Endothelial cell of umbilical vein (primary cell): ENCODE results near the gene XXYLT1. TPM values are rescaled to one million over a fixed set of nuclear protein-coding genes. Genes with fewer than 3 reads are reported as not detected.

Experiments
- BruUV-seq: library from RNA; stranded (reverse); fragments of 400-500 nt; replicated peaks from 2 replicates; lab custom pipeline; 2021; lab: Mats Ljungman, UMichigan
- CTCF ChIA-PET: fragments of 300-600, 350-600 bp; sonication (Branson Sonifier 250); formaldehyde crosslinking; loops from one replicate; lab custom pipeline; 2021; ENCODE audit warnings: antibody characterized with exemption, inconsistent platforms; lab: Charles Lee
- POLR2A ChIA-PET: fragments of 300-600, 350-600 bp; sonication (Branson Sonifier 250); formaldehyde crosslinking; loops from one replicate; lab custom pipeline; 2021; ENCODE audit warnings: antibody characterized with exemption, inconsistent platforms; lab: Charles Lee
- DNase-seq: peaks from one replicate; pipeline ENCODE4 v3.0.0-alpha.2; 2011; ENCODE audit warnings: low read depth, low spot score
- FAIRE-seq: peaks from 2 replicates; lab custom pipeline; 2011; peaks lifted over from hg19 to GRCh38; lab: Jason Lieb, UNC
- H2AFZ ChIP-seq: 2 replicates; pipeline ENCODE4 v1.6.0; 2012; ENCODE audit warnings: low read depth, low read length, control low read depth, inconsistent platforms
- H3K27ac ChIP-seq: 2 replicates; pipeline ENCODE4 v1.5.1; 2011; ENCODE audit warnings: low read depth, mild to moderate bottlenecking, control low read depth, low read length, moderate library complexity; ENCODE audit not compliant: insufficient read depth
- H3K27me3 ChIP-seq, 2 experiments: 2 replicates each; pipeline versions ENCODE4 v1.6.0 to v1.6.1; 2011; ENCODE audit warnings: low read length in 2 of 2, mixed read lengths in 1 of 2; ENCODE audit not compliant: control insufficient read depth in 2 of 2, insufficient read depth in 2 of 2
- H3K36me3 ChIP-seq, 2 experiments: 2 replicates in 1 of 2; 3 replicates in 1 of 2; pipeline ENCODE4 v1.5.1; 2011; ENCODE audit warnings: low read length in 2 of 2, mild to moderate bottlenecking in 1 of 2, moderate library complexity in 1 of 2; ENCODE audit not compliant: control insufficient read depth in 2 of 2, insufficient read depth in 2 of 2; ENCODE audit errors: extremely low read depth in 1 of 2
- H3K4me1 ChIP-seq: 3 replicates; pipeline ENCODE4 v1.5.1; 2011; ENCODE audit warnings: mild to moderate bottlenecking, low read length; ENCODE audit not compliant: control insufficient read depth, insufficient read depth; ENCODE audit errors: extremely low read depth
- H3K4me2 ChIP-seq: 2 replicates; pipeline ENCODE4 v1.6.1; 2011; ENCODE audit warnings: low read length, control low read depth, mixed read lengths; ENCODE audit not compliant: insufficient read depth
- H3K4me3 ChIP-seq, 3 experiments: fragments of 200-600 bp in 1 of 3; sonication (generic), shearing (Covaris generic) in 1 of 3; replicated peaks in 1 of 3; 2 replicates each; pipeline ENCODE4 v1.5.1; 2011 to 2016; ENCODE audit warnings: control low read depth in 3 of 3, low read length in 3 of 3, mild to moderate bottlenecking in 2 of 3, inconsistent platforms in 1 of 3, low read depth in 1 of 3, moderate library complexity in 1 of 3; ENCODE audit not compliant: insufficient read depth in 1 of 3
- H3K79me2 ChIP-seq: 2 replicates; pipeline ENCODE4 v1.6.0; 2012; ENCODE audit warnings: low read length, inconsistent platforms; ENCODE audit not compliant: control insufficient read depth, insufficient read depth
- H3K9ac ChIP-seq: replicated peaks from 2 replicates; pipeline ENCODE3; 2011; ENCODE audit warnings: low read length, control low read depth; ENCODE audit not compliant: insufficient read depth; ENCODE audit errors: extremely low read depth
- H3K9me1 ChIP-seq: replicated peaks from 3 replicates; pipeline ENCODE4 v1.6.0; 2011; ENCODE audit warnings: mild to moderate bottlenecking, low read length; ENCODE audit not compliant: control insufficient read depth, insufficient read depth; ENCODE audit errors: extremely low read depth
- H3K9me3 ChIP-seq: replicated peaks from 2 replicates; pipeline ENCODE4 v1.5.1; 2012; ENCODE audit warnings: low read length, inconsistent platforms; ENCODE audit not compliant: control insufficient read depth, insufficient read depth
- H4K20me1 ChIP-seq: replicated peaks from 2 replicates; pipeline ENCODE3; 2011; ENCODE audit warnings: mild to moderate bottlenecking, low read length; ENCODE audit not compliant: control insufficient read depth, insufficient read depth; ENCODE audit errors: extremely low read depth
- EZH2 ChIP-seq: IDR thresholded peaks from 2 replicates; pipeline ENCODE4 v1.6.1; 2012; ENCODE audit warnings: borderline replicate concordance, low read depth, mild to moderate bottlenecking, moderate library complexity, low read length, inconsistent platforms; ENCODE audit not compliant: severe bottlenecking
- FOS ChIP-seq: IDR thresholded peaks from 2 replicates; pipeline ENCODE4 v1.6.1; 2011; ENCODE audit warnings: mild to moderate bottlenecking, low read length, moderate library complexity, borderline replicate concordance; ENCODE audit not compliant: insufficient read depth
- GATA2 ChIP-seq: IDR thresholded peaks from 2 replicates; pipeline ENCODE4 v1.7.0; 2011; ENCODE audit warnings: low read depth, mild to moderate bottlenecking, moderate library complexity, mixed read lengths, low read length; ENCODE audit not compliant: insufficient read length, insufficient read depth
- JUN ChIP-seq: IDR thresholded peaks from 2 replicates; pipeline ENCODE4 v1.6.1; 2011; ENCODE audit warnings: borderline replicate concordance, low read depth; ENCODE audit not compliant: insufficient read length, insufficient read depth
- MAX ChIP-seq: IDR thresholded peaks from 2 replicates; pipeline ENCODE4 v1.6.1; 2011; ENCODE audit not compliant: insufficient read depth, insufficient read length
- MYC ChIP-seq: IDR thresholded peaks from one replicate; pipeline ENCODE4 v1.6.1; 2011; ENCODE audit warnings: mild to moderate bottlenecking, low read depth, low read length
- POLR2A ChIP-seq: IDR thresholded peaks from 2 replicates; pipeline ENCODE4 v1.6.1; 2012; ENCODE audit warnings: low read depth, mild to moderate bottlenecking, control low read depth, low read length
- POLR2AphosphoS5 ChIP-seq: IDR thresholded peaks from 2 replicates; pipeline ENCODE4 v1.6.1; 2012; ENCODE audit warnings: low read depth, mild to moderate bottlenecking, control low read depth, low read length, moderate library complexity; ENCODE audit not compliant: insufficient read depth
- dilution Hi-C: fragments of 300-500 bp; cut with MboI; formaldehyde crosslinking; loops from one replicate; pipeline ENCODE4 v1.15.0; 2019; ENCODE audit warnings: low sequenced_read_pairs; ENCODE audit not compliant: extremely low pct_ligation_motif_present
- intact Hi-C: fragments of 100-400 bp; cut with micrococcal nuclease; formaldehyde crosslinking; loops from one replicate; pipeline ENCODE4 v1.10.0; 2022
- polyA plus RNA-seq, 4 experiments: library from polyadenylated mRNA; depleted of rRNA in 3 of 4; stranded (reverse) in 3 of 4; unstranded in 1 of 4; fragments of >200 nt; gene quantifications; 2 replicates each; pipeline versions ENCODE4 v1.2.1 to v1.2.3, GENCODE V29; 2011 to 2012; ENCODE audit warnings: missing spikeins in 1 of 4
- total RNA-seq: library from RNA; stranded (reverse); gene quantifications from 2 replicates; pipeline ENCODE4 v1.2.3, GENCODE V29; 2021
- TF ChIP-seq, protein P1 (sequence below), 2 donors: IDR thresholded peaks; 1 replicate in 1 of 2; 2 replicates in 1 of 2; pipeline ENCODE4 v1.5.1; 2011; ENCODE audit warnings: low read length in 2 of 2, mild to moderate bottlenecking in 2 of 2, moderate library complexity in 2 of 2, control low read depth in 1 of 2, inconsistent platforms in 1 of 2, low read depth in 1 of 2; ENCODE audit not compliant: insufficient read depth in 1 of 2; ENCODE audit errors: extremely low read depth in 1 of 2

XXYLT1 gene
- total and polyA plus RNA-seq, 2 donors (not counting 3 experiments of a cell fraction or from before 2014, with no cell fraction given): 54.4 to 78.1 TPM

DNA sequence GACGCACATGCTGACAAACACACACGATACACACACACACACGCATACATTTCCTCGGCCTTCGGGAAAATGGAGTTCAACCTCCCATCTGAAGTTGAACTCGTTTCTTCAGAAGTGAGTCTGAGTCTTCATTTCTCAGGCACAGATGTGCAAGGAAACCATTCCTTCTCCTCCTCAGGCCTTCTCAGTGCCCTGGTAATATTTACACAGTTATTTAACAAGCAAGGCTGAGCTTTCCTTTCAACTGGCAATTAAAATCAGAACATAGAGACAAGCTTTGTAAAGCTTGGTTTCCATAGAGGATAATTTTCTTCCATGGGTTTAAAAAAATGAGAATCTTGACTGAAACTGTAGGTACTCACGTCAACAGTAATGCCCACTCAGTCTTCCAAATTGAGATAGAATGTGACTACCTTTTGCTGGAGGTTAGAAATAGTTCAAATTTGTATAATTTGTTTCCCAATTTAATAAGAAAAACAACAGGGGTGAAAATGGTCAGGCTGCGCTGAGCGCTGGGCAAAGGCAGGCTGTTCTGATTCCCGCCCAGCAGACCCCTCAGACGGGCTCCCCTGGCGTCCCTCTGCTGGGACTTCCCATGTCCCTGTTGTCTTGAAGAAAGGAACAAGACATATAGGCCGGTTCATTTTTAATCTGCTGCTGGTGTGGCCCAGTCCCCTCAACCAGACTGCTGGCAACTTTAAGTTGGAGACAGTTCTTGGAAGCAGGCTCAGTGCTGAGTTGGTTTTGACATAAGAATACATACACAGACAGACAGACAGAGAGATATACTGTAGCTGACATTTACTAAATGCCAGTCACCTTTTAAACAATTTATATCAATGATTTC lies 174.3 kb downstream of the XXYLT1 start:
- no peak overlapping the region for H3K4me2 ChIP-seq
- TF ChIP-seq MAX (no peak), JUN (no peak), FOS (no peak), GATA2 (no peak), POLR2AphosphoS5 (no peak), POLR2A (no peak), EZH2 (no peak), MYC (no peak)
- TF ChIP-seq, protein P1, sequence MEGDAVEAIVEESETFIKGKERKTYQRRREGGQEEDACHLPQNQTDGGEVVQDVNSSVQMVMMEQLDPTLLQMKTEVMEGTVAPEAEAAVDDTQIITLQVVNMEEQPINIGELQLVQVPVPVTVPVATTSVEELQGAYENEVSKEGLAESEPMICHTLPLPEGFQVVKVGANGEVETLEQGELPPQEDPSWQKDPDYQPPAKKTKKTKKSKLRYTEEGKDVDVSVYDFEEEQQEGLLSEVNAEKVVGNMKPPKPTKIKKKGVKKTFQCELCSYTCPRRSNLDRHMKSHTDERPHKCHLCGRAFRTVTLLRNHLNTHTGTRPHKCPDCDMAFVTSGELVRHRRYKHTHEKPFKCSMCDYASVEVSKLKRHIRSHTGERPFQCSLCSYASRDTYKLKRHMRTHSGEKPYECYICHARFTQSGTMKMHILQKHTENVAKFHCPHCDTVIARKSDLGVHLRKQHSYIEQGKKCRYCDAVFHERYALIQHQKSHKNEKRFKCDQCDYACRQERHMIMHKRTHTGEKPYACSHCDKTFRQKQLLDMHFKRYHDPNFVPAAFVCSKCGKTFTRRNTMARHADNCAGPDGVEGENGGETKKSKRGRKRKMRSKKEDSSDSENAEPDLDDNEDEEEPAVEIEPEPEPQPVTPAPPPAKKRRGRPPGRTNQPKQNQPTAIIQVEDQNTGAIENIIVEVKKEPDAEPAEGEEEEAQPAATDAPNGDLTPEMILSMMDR (IDR thresholded peaks at IDR 0.05; ENCODE audit: extremely low read depth in 1 of 2, insufficient read depth in 1 of 2, low read depth in 1 of 2, low read length in 2 of 2): no peak
- no peak overlapping the region for H2AFZ ChIP-seq
- H3K4me3 ChIP-seq: no peak overlapping the region
- H3K9me1 ChIP-seq: no peaks in the 10 kb centered on the region
- POLR2A ChIA-PET: no interaction called here
- H3K9me3 ChIP-seq: no peaks in the 10 kb centered on the region
- no peaks in the 10 kb centered on the region for H4K20me1 ChIP-seq
- H3K9ac ChIP-seq: no peak overlapping the region
- DNase-seq (no peak), FAIRE-seq (no peak)
- H3K36me3 ChIP-seq: peaks cover 0 to 1% of the 10 kb centered on the region in 2 experiments
- CTCF ChIA-PET: no interaction called here
- H3K79me2 ChIP-seq: no peaks in the 10 kb centered on the region
- peaks cover 19% of the 10 kb centered on the region for H3K4me1 ChIP-seq
- dilution Hi-C loops: no loop called here
- BruUV-seq: no TSS peak
- H3K27ac ChIP-seq: no peak overlapping the region
- H3K27me3 ChIP-seq: no peaks in the 10 kb centered on the region
- intact Hi-C loops: no loop called here
